HG02943 (cell line): ENCODE measurements around the gene SMIM26.

Experiments used
- ATAC-seq: cut with Tn5 transposase; IDR thresholded peaks from one replicate; pipeline ENCODE4 v1.9.1; 2021; ENCODE audit warnings: mild to moderate bottlenecking, low read depth, moderate library complexity; ENCODE audit not compliant: unreplicated experiment

The SMIM26 gene

GRCh38 chr20:18578581-18578980 lies 11.3 kb downstream of the SMIM26 start:
- no peak for ATAC-seq

DNA sequence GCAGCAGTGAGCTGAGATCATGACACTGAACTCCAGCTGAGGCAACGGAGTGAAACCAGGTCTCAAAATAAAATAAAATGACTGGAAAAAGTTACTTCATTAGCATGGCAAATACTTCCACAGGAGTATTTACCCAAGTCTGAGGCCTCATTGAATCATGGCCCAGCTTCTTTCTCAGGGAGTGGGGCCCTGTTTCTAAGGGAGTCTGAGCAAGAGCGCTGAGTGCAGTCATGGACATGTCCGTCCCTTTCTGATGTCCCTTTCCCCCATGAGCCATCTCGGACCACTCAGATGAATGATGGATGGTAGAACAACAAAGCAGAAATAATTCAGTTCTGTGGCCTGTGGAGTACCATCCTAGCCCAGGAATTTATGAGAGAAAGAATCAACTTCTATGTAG lies 12.8 kb downstream of the SMIM26 start:
- ATAC-seq = no peak

DNA sequence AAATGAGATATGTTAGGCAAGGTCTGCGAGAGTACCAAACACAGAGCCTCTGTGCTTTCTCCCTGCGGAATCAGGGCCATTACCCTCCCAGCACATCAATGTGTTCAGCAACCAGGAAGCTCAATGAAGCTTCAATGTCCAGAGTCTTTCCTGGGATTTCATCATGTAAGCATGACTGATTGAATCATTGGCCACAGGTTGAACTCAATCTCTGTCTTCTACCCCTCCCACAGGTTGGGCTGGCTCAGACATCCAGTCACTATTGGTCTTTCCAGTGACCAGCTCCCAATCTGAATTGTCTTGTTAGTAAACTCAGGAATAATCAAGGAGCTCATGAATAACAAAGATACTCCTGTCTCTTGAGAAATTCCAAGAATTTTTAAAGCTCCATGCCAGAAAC lies 17.9 kb downstream of the SMIM26 start:
- no peak for ATAC-seq

- ATAC-seq = peak; percentile 87
Measured at GRCh38 chr20:18587665-18588573, 20.7 kb downstream of the SMIM26 start, which contains the start of gene DTD1. Gene DTD1 (plus strand): TSS chr20:18588054. CDS start chr20:18588073, 19 bp downstream.

- no peak for ATAC-seq
Measured at GRCh38 chr20:18588574-18588933, 21.3 kb downstream of the SMIM26 start.

DNA sequence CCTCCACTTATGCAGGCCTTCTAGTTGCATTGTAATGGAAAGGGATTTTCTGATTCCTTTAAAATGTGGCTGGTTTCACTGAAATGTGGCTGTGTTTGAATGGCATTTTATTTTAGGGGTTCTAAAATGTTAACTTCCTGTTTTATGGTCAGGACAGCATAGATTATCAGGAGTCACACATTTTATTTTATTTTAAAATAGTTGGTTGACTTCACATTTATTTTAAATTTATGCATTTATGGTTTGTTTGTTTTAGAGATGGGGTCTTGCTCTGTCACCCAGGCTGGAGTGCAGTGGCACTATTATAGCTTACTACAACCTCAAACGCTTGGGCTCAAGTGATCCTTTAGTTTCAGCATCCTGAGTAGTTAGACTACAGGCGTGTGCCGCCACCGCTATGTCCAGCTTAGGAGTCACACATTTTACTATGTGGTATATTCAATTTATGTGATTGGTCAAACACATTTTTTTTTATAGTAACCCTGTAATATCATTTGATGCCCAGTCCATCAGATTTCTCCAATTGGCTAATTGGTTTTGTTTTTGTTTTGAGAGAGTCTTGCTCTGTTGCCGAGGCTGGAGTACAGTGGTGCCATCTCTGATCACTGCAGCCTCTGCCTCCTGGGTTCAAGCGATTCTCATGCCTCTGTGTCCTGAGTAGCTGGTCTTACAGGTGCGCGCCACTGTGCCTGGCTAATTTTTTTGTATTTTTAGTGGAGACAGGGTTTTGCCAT lies 22.9 kb downstream of the SMIM26 start:
- no peak for ATAC-seq

DNA sequence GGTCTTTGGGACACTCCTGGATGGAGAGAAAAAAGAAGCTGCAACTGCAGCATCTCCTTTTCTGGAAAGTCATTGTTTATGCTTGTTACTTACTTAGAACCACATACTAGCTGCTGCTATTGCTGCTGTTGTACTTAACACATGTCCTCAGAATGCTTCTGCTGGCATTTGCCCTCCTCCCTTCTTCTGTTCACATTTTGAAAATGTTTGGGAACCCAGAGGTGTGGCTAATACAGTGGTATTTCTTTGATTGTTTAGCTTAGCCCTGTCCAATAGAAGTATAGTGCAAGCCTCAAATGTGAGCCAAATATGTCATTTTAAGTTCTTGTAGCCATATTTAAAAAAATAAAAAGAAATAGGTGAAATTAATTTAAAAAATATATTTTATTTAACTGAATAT lies 29.0 kb downstream of the SMIM26 start:
- no peak for ATAC-seq

- ATAC-seq = no peak
Measured at GRCh38 chr20:18609741-18610140, 42.5 kb downstream of the SMIM26 start.

DNA sequence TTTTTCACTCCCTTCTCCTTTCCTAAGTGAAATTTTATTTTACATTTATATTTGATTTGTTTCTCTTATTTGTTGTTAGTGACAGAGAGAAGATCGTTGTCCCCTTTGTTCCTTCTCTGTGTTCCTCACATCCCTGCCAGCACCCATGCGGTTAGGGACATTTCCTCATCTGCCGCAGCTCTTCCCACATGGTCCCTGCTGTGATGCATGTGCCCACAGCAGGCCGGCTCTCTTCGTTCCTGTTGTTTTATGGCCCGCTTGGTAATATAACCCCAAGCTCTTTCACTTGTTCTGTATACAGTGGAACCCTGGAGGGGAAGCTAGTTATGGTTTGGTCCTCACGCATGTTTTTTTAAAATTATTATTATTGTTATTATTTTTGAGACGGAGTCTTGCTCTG lies 44.3 kb downstream of the SMIM26 start:
- no peak for ATAC-seq

- no peak for ATAC-seq
Measured at GRCh38 chr20:18613553-18613952, 46.3 kb downstream of the SMIM26 start.

GRCh38 chr20:18614244-18614643 lies 47.0 kb downstream of the SMIM26 start:
- no peak for ATAC-seq

GRCh38 chr20:18615020-18615650 lies 47.9 kb downstream of the SMIM26 start:
- ATAC-seq = no peak
